COLO668 (cell line): ENCODE results near the gene MAML2.

Source experiments
- DNase-seq: peaks from one replicate; lab custom pipeline; 2025; ENCODE audit not compliant: unreplicated experiment; lab: John Stamatoyannopoulos, UW

Gene MAML2

GRCh38 chr11:96339706-96340554 is 3.1 kb downstream of the MAML2 start:
- no peak for DNase-seq

GRCh38 chr11:96338910-96339705 is 3.9 kb downstream of the MAML2 start:
- DNase-seq: no peak

- no peak for DNase-seq
Measured at GRCh38 chr11:96337541-96338431, 5.2 kb downstream of the MAML2 start.

- DNase-seq: no peak
Measured at GRCh38 chr11:96335388-96335787, 7.6 kb downstream of the MAML2 start.

GRCh38 chr11:96334219-96334618 is 8.8 kb downstream of the MAML2 start:
- no peak for DNase-seq

- no peak for DNase-seq
Measured at GRCh38 chr11:96333191-96333719, 9.7 kb downstream of the MAML2 start.

GRCh38 chr11:96332126-96332771 is 10.7 kb downstream of the MAML2 start:
- no peak for DNase-seq

GRCh38 chr11:96331699-96332116 is 11.3 kb downstream of the MAML2 start:
- DNase-seq: no peak

- no peak for DNase-seq
Measured at GRCh38 chr11:96330511-96330859, 12.5 kb downstream of the MAML2 start.

- DNase-seq: no peak
Measured at GRCh38 chr11:96329855-96330510, 13.0 kb downstream of the MAML2 start.

GRCh38 chr11:96329419-96329818 is 13.6 kb downstream of the MAML2 start:
- DNase-seq: no peak

GRCh38 chr11:96328395-96329010 is 14.5 kb downstream of the MAML2 start:
- DNase-seq: no peak

- no peak for DNase-seq
Measured at GRCh38 chr11:96326959-96327358, 16.0 kb downstream of the MAML2 start.

GRCh38 chr11:96324912-96325311 is 18.1 kb downstream of the MAML2 start:
- no peak for DNase-seq

- no peak for DNase-seq
Measured at GRCh38 chr11:96323642-96323985, 19.4 kb downstream of the MAML2 start.

- no peak for DNase-seq
Measured at GRCh38 chr11:96322775-96323641, 20.0 kb downstream of the MAML2 start.

GRCh38 chr11:96321091-96321490 is 21.9 kb downstream of the MAML2 start:
- DNase-seq: no peak

- no peak for DNase-seq
Measured at GRCh38 chr11:96319898-96320656, 22.9 kb downstream of the MAML2 start.
